ENCODE results near the gene KIF14. TPM values are rescaled to one million over a fixed set of nuclear protein-coding genes. Genes with fewer than 3 reads are reported as not detected.

The KIF14 gene
- total and polyA plus RNA-seq, 2 experiments from 2014 or later = 13.3 to 23.2 TPM

DNA sequence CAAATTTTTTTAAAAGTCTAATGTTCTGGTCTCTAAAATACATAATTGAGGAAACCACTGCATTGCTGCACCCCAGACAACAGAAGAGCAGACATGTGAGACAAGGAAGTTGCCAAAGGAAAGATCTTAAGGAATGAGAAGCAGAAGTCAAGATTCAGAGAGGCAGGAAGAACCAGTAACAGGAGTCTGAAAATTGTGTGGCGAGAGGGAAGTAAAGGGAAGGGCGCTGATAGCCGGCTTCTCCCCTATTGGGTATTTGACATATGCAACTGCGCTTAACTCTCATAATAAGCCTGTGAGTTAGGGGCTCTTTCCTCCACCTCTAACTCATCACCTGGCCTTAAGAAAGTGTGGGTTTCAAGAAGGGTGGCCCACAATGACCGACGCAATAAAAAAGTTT lies 21.9 kb upstream of the KIF14 start:
- Histone ChIP-seq H3K27me3 (ENCODE audit: insufficient read depth) (no peaks in the 10 kb centered on the region), H3K4me1 (ENCODE audit: insufficient read depth) (no peaks in the 10 kb centered on the region), H3K79me2 (replicated peaks; ENCODE audit: insufficient read depth) (no peaks in the 10 kb centered on the region), H2AFZ (no peak overlapping the region), H3K27ac (ENCODE audit: low read depth) (no peak overlapping the region), H3K36me3 (ENCODE audit: insufficient read depth) (no peaks in the 10 kb centered on the region), H3K4me3 (no peak overlapping the region), H3F3A (replicated peaks; ENCODE audit: low read depth) (no peaks in the 10 kb centered on the region), H3K4me2 (no peak overlapping the region), H4K20me1 (replicated peaks; ENCODE audit: insufficient read depth) (no peaks in the 10 kb centered on the region), H3K9me2 (ENCODE audit: insufficient read depth) (no peaks in the 10 kb centered on the region)
- Mint-ChIP-seq H3K4me1 (peaks cover 2% of the 10 kb centered on the region), H3K36me3 (ENCODE audit: low read depth) (peaks cover 13% of the 10 kb centered on the region; the same call in 2 of the 3 replicates), H3K27me3 (ENCODE audit: insufficient read depth, low read depth, poor library complexity) (peaks cover 4% of the 10 kb centered on the region), H3K9me3 (no peaks in the 10 kb centered on the region; the same call in 2 of the 3 replicates), H3K4me3 (no peak overlapping the region), H3K27ac (no peak overlapping the region)
- ATAC-seq = no peak
- no peak for TF ChIP-seq ZNF114 (CRISPR knock-in tag; IDR thresholded peaks at IDR 0.05)
- TF ChIP-seq ZNF331 (CRISPR knock-in tag; IDR thresholded peaks at IDR 0.05; ENCODE audit: low read depth) = no peak
- TF ChIP-seq, protein P1, sequence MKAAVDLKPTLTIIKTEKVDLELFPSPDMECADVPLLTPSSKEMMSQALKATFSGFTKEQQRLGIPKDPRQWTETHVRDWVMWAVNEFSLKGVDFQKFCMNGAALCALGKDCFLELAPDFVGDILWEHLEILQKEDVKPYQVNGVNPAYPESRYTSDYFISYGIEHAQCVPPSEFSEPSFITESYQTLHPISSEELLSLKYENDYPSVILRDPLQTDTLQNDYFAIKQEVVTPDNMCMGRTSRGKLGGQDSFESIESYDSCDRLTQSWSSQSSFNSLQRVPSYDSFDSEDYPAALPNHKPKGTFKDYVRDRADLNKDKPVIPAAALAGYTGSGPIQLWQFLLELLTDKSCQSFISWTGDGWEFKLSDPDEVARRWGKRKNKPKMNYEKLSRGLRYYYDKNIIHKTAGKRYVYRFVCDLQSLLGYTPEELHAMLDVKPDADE (IDR thresholded peaks at IDR 0.05) = no peak
- TF ChIP-seq, protein P2, sequence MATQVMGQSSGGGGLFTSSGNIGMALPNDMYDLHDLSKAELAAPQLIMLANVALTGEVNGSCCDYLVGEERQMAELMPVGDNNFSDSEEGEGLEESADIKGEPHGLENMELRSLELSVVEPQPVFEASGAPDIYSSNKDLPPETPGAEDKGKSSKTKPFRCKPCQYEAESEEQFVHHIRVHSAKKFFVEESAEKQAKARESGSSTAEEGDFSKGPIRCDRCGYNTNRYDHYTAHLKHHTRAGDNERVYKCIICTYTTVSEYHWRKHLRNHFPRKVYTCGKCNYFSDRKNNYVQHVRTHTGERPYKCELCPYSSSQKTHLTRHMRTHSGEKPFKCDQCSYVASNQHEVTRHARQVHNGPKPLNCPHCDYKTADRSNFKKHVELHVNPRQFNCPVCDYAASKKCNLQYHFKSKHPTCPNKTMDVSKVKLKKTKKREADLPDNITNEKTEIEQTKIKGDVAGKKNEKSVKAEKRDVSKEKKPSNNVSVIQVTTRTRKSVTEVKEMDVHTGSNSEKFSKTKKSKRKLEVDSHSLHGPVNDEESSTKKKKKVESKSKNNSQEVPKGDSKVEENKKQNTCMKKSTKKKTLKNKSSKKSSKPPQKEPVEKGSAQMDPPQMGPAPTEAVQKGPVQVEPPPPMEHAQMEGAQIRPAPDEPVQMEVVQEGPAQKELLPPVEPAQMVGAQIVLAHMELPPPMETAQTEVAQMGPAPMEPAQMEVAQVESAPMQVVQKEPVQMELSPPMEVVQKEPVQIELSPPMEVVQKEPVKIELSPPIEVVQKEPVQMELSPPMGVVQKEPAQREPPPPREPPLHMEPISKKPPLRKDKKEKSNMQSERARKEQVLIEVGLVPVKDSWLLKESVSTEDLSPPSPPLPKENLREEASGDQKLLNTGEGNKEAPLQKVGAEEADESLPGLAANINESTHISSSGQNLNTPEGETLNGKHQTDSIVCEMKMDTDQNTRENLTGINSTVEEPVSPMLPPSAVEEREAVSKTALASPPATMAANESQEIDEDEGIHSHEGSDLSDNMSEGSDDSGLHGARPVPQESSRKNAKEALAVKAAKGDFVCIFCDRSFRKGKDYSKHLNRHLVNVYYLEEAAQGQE (IDR thresholded peaks at IDR 0.05; ENCODE audit: unreplicated experiment) = no peak
- TF ChIP-seq POLR2AphosphoS5 (IDR thresholded peaks at IDR 0.05; ENCODE audit: low read depth) = no peak
- TF ChIP-seq JUNB (IDR thresholded peaks at IDR 0.05; ENCODE audit: unreplicated experiment) = no peak
- TF ChIP-seq CREB1 (CRISPR knock-in tag; IDR thresholded peaks at IDR 0.05; ENCODE audit: low read depth) = no peak
- no peak for TF ChIP-seq EZH2phosphoT487 (IDR thresholded peaks at IDR 0.05; ENCODE audit: unreplicated experiment)
- TF ChIP-seq, protein P3, sequence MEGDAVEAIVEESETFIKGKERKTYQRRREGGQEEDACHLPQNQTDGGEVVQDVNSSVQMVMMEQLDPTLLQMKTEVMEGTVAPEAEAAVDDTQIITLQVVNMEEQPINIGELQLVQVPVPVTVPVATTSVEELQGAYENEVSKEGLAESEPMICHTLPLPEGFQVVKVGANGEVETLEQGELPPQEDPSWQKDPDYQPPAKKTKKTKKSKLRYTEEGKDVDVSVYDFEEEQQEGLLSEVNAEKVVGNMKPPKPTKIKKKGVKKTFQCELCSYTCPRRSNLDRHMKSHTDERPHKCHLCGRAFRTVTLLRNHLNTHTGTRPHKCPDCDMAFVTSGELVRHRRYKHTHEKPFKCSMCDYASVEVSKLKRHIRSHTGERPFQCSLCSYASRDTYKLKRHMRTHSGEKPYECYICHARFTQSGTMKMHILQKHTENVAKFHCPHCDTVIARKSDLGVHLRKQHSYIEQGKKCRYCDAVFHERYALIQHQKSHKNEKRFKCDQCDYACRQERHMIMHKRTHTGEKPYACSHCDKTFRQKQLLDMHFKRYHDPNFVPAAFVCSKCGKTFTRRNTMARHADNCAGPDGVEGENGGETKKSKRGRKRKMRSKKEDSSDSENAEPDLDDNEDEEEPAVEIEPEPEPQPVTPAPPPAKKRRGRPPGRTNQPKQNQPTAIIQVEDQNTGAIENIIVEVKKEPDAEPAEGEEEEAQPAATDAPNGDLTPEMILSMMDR (conservative IDR thresholded peaks at IDR 0.05; ENCODE audit: low read depth in 2 of 2) = no peak
- TF ChIP-seq STAT1 (IDR thresholded peaks at IDR 0.05; ENCODE audit: unreplicated experiment) = no peak
- no peak for DNase-seq (ENCODE audit: low spot score)

Measured in GM23338 (cell line).